HG02840 (cell line): ENCODE measurements around the gene PAQR6.
A peak's percentile ranks its signal among the peaks of the same experiment; 100 is the strongest.

Source experiments
- ATAC-seq: cut with Tn5 transposase; IDR thresholded peaks from one replicate; pipeline ENCODE4 v1.9.1; 2021; ENCODE audit warnings: mild to moderate bottlenecking, moderate library complexity, moderate number of reproducible peaks; ENCODE audit not compliant: unreplicated experiment, low FRiP score

PAQR6 gene, protein sequence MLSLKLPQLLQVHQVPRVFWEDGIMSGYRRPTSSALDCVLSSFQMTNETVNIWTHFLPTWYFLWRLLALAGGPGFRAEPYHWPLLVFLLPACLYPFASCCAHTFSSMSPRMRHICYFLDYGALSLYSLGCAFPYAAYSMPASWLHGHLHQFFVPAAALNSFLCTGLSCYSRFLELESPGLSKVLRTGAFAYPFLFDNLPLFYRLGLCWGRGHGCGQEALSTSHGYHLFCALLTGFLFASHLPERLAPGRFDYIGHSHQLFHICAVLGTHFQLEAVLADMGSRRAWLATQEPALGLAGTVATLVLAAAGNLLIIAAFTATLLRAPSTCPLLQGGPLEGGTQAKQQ

GRCh38 chr1:156247460-156248322, at the start of gene PAQR6:
TSS of gene PAQR6 (minus strand) at chr1:156248056. CDS start at chr1:156246731, 1,325 bp downstream.
- no peak for ATAC-seq

GRCh38 chr1:156295391-156295947, 47.6 kb upstream of the PAQR6 start, which contains the start of gene GLMP:
TSS of gene GLMP (minus strand) at chr1:156295679. CDS start at chr1:156295645, 34 bp downstream.
- ATAC-seq, result no peak

GRCh38 chr1:156293895-156294294, 46.0 kb upstream of the PAQR6 start:
- no peak for ATAC-seq

- no peak for ATAC-seq
Measured at GRCh38 chr1:156293098-156293434, 45.2 kb upstream of the PAQR6 start.

DNA sequence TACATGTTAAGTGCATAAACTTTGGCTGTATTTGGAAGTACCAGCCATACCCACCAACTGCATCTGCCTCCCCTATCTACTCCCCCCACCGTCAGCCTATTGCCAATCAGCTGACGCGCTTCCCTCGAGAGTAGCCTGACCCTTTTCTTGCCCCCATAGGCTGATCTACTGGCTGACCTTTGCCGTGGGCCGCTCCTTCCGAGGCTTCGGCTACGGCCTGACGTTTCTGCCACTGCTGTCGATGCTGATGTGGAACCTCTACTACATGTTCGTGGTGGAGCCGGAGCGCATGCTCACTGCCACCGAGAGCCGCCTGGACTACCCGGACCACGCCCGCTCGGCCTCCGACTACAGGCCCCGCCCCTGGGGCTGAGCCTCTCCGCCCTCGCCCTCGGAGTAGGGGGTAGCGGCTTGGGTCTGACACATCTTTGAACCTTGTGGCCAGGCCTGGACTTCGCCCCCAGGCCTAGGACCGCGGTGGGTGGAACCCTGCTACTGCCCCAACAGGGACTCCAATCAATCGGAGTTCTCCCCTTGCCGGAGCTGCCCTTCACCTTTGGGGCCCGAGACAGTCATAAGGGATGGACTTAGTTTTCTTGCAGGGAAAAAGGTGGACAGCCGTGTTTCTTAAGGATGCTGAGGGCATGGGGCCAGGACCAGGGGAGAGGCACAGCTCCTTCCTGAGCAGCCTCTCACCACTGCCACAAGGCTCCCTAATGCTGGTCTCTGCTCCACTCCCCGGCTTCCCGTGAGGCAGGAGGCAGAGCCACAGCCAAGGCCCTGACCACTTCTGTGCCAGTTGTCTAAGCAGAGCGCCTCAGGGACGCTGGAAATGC, 43.6 kb upstream of the PAQR6 start:
- no peak for ATAC-seq

DNA sequence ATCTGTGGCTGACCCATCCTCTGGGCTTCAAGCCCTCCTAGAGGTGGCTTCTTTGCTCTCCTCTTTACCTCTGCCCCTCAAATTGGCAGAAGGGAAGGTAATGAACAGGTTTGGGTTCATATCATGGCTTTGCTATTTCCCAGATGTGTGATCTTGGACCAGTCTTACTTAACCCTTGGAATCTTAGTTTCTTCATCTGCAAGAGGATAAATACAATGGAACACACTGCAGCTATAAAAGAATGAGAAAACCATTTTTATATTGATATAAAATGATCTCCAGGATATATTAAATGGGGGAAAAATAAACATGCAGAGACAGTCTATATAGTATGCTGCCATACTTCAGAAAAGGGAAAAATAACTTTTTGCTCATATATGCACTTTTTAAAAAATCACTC, 42.0 kb upstream of the PAQR6 start:
- ATAC-seq, result no peak

GRCh38 chr1:156286061-156286460, 38.2 kb upstream of the PAQR6 start:
- ATAC-seq, result no peak

DNA sequence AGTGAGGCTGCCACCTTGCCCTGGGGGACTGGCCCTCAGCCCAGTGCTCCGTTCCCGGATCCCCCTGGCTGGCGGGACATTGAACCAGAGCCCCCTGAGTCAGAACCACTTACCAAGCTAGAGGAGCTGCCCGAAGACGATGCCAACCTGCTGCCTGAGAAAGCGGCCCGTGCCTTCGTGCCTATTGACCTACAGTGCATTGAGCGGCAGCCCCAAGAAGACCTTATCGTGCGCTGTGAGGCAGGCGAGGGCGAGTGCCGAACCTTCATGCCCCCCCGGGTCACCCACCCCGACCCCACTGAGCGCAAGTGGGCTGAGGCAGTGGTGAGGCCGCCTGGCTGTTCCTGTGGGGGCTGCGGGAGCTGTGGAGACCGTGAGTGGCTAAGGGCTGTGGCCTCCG, 37.6 kb upstream of the PAQR6 start:
- ATAC-seq, result no peak

DNA sequence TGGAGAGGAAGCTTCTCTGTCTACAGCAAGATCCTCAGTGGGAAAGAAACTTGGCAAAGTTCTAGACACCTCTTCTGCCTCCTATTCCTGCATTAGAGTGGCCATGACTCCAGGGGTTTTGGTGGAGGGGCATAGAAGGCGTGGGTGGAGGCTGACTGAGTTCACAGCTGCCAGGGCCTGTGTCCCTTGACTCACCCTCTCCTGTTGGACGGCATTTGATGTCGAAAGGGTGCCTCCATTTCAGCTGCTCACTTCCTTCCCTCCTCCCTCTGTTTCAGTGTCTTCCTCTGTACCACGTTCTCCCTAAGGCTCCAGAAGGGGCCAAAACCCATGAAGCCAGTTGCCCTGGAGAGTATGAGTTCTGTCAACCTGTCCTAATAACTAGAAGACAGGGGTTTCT, 36.9 kb upstream of the PAQR6 start:
- ATAC-seq, result no peak

DNA sequence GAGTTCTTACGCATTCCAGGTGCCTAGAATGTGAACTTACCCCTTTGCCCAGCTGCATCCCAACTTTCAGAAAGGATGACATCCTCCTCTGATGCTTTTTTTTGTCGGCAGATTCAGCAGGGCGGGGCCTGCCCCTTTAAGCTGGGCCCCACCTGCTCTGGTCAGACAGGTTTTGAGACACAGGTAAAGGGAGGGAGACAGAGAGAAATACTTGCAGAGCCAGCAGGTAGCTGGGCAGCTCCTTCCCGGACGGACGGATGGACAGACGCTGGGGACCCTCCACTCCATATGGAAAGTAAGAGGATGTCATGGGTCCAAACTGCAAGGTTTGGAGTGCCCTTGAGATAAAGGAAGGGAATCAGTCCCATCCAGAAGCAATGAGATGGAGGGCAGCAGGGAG, 36.3 kb upstream of the PAQR6 start, which contains the start of gene TMEM79:
TSS of gene TMEM79 (plus strand) at position 214 of the 400 bp plus-strand sequence. CDS start 902 bp downstream, outside the sequence.
- no peak for ATAC-seq

DNA sequence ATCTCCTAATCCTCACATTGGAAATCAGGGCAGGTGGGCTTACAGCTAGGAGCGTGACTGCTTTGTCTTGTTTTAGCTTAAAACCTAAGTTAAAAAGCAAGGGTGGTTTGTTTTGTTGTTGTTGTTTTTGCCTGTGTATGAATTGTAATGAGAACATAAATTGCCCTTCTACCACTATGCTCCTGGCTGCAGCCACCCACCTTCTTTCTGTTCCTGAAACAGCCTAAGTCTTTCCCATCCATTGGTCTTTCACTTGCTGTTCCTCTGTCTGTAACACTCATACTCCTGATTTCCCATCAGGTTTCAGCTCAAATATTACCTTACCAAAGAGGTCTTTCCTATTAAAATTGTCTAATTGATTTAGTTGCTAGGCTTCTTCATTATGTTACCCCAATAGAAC, 35.7 kb upstream of the PAQR6 start:
- ATAC-seq, result no peak

- peak; percentile 88 for ATAC-seq
Measured at GRCh38 chr1:156282479-156283222, 34.8 kb upstream of the PAQR6 start, which contains the start of gene SMG5. TSS of gene SMG5 (minus strand) at chr1:156282825. CDS start at chr1:156282680, 145 bp downstream.

DNA sequence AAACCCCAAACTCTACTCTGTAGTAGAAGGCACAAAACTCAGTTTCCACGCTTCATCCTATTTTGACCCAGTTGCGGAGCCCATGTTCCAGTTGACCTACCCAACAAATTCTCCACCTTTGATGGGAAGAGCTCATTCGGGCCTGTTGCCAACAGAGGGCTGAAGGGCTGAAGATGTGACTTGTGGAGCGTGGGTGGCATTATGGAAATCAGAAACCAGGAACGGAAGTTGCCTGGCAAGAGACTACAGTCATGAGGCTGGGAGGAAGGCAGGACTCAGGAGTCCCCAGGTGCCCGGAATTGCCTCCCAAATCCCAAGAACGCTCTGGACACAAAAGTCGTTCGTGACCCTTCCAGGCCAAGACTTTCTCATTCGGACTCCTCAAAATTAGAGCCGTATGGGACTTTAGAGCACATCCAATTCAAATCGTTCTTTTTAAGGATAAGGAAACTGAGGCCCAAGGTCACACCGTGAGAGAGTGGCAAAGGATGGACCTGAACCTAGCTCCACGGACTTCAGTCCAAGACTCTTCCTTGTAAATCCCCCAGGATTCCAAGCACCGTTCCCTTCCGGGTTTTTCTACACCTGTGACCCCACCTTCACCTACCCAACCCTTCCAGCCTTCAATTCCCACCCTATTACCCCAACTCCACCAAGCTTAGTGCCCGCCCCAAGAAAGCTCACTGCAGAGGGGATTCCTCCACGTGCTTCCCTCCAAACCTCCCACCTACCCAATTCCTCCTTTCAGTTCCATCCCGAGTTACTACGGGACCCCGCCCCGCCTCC, 34.0 kb upstream of the PAQR6 start:
- ATAC-seq, result peak; percentile 1

GRCh38 chr1:156281281-156281680, 33.4 kb upstream of the PAQR6 start:
- no peak for ATAC-seq

GRCh38 chr1:156279837-156280236, 32.0 kb upstream of the PAQR6 start:
- ATAC-seq, result no peak

- ATAC-seq, result no peak
Measured at GRCh38 chr1:156276966-156277381, 29.1 kb upstream of the PAQR6 start.

- no peak for ATAC-seq
Measured at GRCh38 chr1:156276532-156276931, 28.7 kb upstream of the PAQR6 start.

DNA sequence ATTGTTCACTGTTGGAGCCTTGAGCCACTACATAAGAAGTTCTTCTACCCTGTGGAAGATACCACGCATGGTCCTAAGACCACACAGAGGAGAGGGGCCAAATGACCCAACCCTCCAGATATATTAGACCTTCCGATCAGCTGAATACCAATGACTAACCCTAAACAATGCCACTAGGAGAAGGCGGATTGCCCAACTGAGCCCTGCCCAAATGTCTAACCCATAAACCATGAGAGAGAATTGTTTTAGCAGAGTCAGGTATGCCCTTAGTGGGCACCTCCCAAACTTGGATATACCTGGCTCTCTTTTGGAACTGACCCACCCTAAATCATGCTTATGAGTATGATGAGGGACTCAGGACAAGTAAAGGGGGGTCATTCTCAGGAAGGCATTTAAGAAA, 22.5 kb upstream of the PAQR6 start:
- ATAC-seq, result no peak

DNA sequence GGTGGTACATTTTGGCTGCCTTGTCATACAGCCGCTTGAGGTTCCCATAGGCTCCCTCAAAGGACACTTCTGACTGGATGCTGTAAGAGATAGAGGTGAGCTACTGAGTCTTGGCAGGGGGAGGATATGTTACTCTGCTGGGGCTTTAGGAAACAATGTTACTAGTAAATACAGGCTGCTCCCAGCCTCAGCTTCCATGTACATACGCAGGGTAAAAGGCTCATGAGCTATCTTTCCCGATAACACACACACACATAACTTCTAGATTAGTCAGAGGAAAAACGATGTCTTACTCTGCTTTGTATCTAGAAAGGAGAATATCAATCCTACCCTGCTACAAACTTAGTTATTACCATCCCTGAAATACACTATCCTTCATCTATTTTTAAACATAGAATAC, 20.5 kb upstream of the PAQR6 start:
- ATAC-seq, result no peak
